ENCODE data around the gene SH3GL3. TPM values are rescaled to one million over a fixed set of nuclear protein-coding genes. Genes with fewer than 3 reads are reported as not detected.

SH3GL3 gene
- total RNA-seq, 1 donor from 2014 or later: not detected

GRCh38 chr15:83499476-83499875 lies 52.3 kb downstream of the SH3GL3 start:
- Mint-ChIP-seq H3K9me3 (peaks cover 3% of the 10 kb centered on the region), H3K4me1 (no peaks in the 10 kb centered on the region), H3K36me3 (ENCODE audit: low read depth) (no peaks in the 10 kb centered on the region), H3K27me3 (no peaks in the 10 kb centered on the region), H3K27ac (no peak overlapping the region), H3K4me3 (no peak overlapping the region)
- intact Hi-C loops (cut with micrococcal nuclease): no loop called here
- DNase-seq: no peak

- Mint-ChIP-seq H3K36me3 (ENCODE audit: low read depth) (no peaks in the 10 kb centered on the region), H3K27me3 (no peaks in the 10 kb centered on the region), H3K27ac (no peak overlapping the region), H3K4me1 (no peaks in the 10 kb centered on the region), H3K4me3 (no peak overlapping the region), H3K9me3 (no peaks in the 10 kb centered on the region)
- intact Hi-C loops (cut with micrococcal nuclease): no loop called here
- DNase-seq: no peak
Observed at GRCh38 chr15:83503595-83504364, 56.6 kb downstream of the SH3GL3 start.

GRCh38 chr15:83504365-83504764 lies 57.2 kb downstream of the SH3GL3 start:
- intact Hi-C loops (cut with micrococcal nuclease): no loop called here
- Mint-ChIP-seq H3K36me3 (ENCODE audit: low read depth) (no peaks in the 10 kb centered on the region), H3K4me3 (no peak overlapping the region), H3K9me3 (no peaks in the 10 kb centered on the region), H3K27me3 (no peaks in the 10 kb centered on the region), H3K27ac (no peak overlapping the region), H3K4me1 (no peaks in the 10 kb centered on the region)
- no peak for DNase-seq

DNA sequence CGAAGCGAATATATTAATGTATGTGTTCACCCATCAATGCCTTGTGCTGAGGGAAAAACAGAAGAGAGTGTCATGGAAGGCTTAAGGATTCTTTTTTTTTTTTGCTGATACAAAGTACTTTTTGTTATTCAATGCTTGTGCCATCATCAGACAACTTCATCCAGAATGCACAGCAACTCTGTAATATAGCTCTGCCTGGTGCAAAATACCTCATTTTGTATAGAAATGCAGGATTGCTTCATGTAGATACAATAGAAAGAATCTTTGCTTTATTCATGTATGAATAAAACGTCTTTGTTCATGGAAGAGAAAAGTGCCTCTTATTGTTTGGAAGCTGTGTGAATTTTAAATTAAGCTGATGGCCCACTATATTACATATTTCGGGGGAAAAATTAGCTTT lies 62.9 kb downstream of the SH3GL3 start:
- intact Hi-C loops (cut with micrococcal nuclease): no loop called here
- H3K27me3 Mint-ChIP-seq: peaks cover 1% of the 10 kb centered on the region
- no peak for DNase-seq
- H3K27ac Mint-ChIP-seq: no peak overlapping the region
- no peak overlapping the region for H3K4me3 Mint-ChIP-seq
- no peaks in the 10 kb centered on the region for H3K9me3 Mint-ChIP-seq
- H3K4me1 Mint-ChIP-seq: no peaks in the 10 kb centered on the region
- H3K36me3 Mint-ChIP-seq (ENCODE audit: low read depth): no peaks in the 10 kb centered on the region

GRCh38 chr15:83512459-83512858 lies 65.3 kb downstream of the SH3GL3 start:
- H3K4me3 Mint-ChIP-seq: no peak overlapping the region
- H3K27ac Mint-ChIP-seq: no peak overlapping the region
- intact Hi-C loops (cut with micrococcal nuclease): no loop called here
- H3K9me3 Mint-ChIP-seq: no peaks in the 10 kb centered on the region
- H3K4me1 Mint-ChIP-seq: no peaks in the 10 kb centered on the region
- DNase-seq: no peak
- no peaks in the 10 kb centered on the region for H3K36me3 Mint-ChIP-seq (ENCODE audit: low read depth)
- peaks cover 1% of the 10 kb centered on the region for H3K27me3 Mint-ChIP-seq

GRCh38 chr15:83514584-83514983 lies 67.4 kb downstream of the SH3GL3 start:
- intact Hi-C loops (cut with micrococcal nuclease): no loop called here
- H3K27me3 Mint-ChIP-seq: peaks cover 4% of the 10 kb centered on the region
- no peak for DNase-seq
- H3K27ac Mint-ChIP-seq: no peak overlapping the region
- H3K4me3 Mint-ChIP-seq: no peak overlapping the region
- H3K4me1 Mint-ChIP-seq: no peaks in the 10 kb centered on the region
- no peaks in the 10 kb centered on the region for H3K36me3 Mint-ChIP-seq (ENCODE audit: low read depth)
- no peaks in the 10 kb centered on the region for H3K9me3 Mint-ChIP-seq

DNA sequence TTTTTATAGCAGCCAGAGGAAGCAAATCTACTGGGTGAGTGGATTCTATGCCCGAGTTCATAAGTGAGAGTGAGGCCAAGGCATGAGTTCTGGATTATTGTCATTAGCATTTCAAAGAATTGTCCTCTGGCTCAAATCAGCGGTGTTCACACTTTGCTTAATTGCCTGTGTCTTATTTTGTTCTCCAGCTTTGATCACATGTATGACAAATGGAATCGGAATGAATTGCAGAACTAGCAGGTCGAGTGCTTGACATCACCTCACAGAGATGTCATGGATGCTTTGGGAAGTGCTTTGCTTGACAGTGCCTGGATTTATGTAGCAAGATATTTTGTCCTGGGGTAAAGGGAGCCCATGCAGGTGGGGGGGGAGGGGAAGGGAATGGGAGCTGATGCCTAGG lies 68.0 kb downstream of the SH3GL3 start:
- no peaks in the 10 kb centered on the region for H3K9me3 Mint-ChIP-seq
- H3K36me3 Mint-ChIP-seq (ENCODE audit: low read depth): no peaks in the 10 kb centered on the region
- DNase-seq: no peak
- no peaks in the 10 kb centered on the region for H3K4me1 Mint-ChIP-seq
- peaks cover 4% of the 10 kb centered on the region for H3K27me3 Mint-ChIP-seq
- no peak overlapping the region for H3K4me3 Mint-ChIP-seq
- no peak overlapping the region for H3K27ac Mint-ChIP-seq
- intact Hi-C loops (cut with micrococcal nuclease): no loop called here

- no peak overlapping the region for H3K27ac Mint-ChIP-seq
- intact Hi-C loops (cut with micrococcal nuclease): no loop called here
- no peaks in the 10 kb centered on the region for H3K4me1 Mint-ChIP-seq
- H3K4me3 Mint-ChIP-seq: no peak overlapping the region
- no peaks in the 10 kb centered on the region for H3K9me3 Mint-ChIP-seq
- peaks cover 7% of the 10 kb centered on the region for H3K27me3 Mint-ChIP-seq
- no peak for DNase-seq
- no peaks in the 10 kb centered on the region for H3K36me3 Mint-ChIP-seq (ENCODE audit: low read depth)
Observed at GRCh38 chr15:83516935-83517334, 69.8 kb downstream of the SH3GL3 start.

GRCh38 chr15:83526319-83526718 lies 79.2 kb downstream of the SH3GL3 start:
- Mint-ChIP-seq H3K9me3 (peaks cover 12% of the 10 kb centered on the region), H3K4me3 (no peak overlapping the region), H3K27me3 (peaks cover 7% of the 10 kb centered on the region), H3K4me1 (no peaks in the 10 kb centered on the region), H3K36me3 (ENCODE audit: low read depth) (no peaks in the 10 kb centered on the region), H3K27ac (no peak overlapping the region)
- intact Hi-C loops (cut with micrococcal nuclease): no loop called here
- no peak for DNase-seq

GRCh38 chr15:83533410-83533962 lies 86.3 kb downstream of the SH3GL3 start:
- Mint-ChIP-seq H3K4me1 (no peaks in the 10 kb centered on the region), H3K4me3 (no peak overlapping the region), H3K27me3 (peaks cover 2% of the 10 kb centered on the region), H3K36me3 (ENCODE audit: low read depth) (no peaks in the 10 kb centered on the region), H3K9me3 (peaks cover 5% of the 10 kb centered on the region), H3K27ac (no peak overlapping the region)
- intact Hi-C loops (cut with micrococcal nuclease): no loop called here
- DNase-seq: no peak

- intact Hi-C loops (cut with micrococcal nuclease): no loop called here
- Mint-ChIP-seq H3K36me3 (ENCODE audit: low read depth) (no peaks in the 10 kb centered on the region), H3K27ac (no peak overlapping the region), H3K27me3 (peaks cover 2% of the 10 kb centered on the region), H3K4me3 (no peak overlapping the region), H3K4me1 (no peaks in the 10 kb centered on the region), H3K9me3 (no peaks in the 10 kb centered on the region)
- DNase-seq: no peak
Observed at GRCh38 chr15:83537606-83538005, 90.5 kb downstream of the SH3GL3 start.

DNA sequence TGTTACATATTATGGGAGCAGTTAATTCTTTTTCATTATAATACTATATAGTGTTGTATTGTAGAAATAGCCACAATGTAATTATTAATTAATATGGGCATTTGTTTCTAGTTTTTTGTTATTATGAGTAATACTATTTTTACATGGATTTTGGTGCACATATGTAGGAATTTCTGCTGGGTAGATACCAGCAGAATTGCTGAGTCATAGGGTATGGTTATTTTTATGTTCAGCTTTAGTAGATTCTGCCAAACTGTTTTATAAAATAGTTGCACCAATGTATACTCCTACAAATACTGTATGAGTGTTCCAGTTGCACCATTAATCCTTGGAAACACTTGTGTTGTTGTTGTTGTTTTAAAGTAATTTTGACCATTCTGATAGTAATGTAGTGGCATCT lies 91.5 kb downstream of the SH3GL3 start:
- no peaks in the 10 kb centered on the region for H3K9me3 Mint-ChIP-seq
- no peak overlapping the region for H3K4me3 Mint-ChIP-seq
- intact Hi-C loops (cut with micrococcal nuclease): no loop called here
- no peak for DNase-seq
- H3K4me1 Mint-ChIP-seq: no peaks in the 10 kb centered on the region
- peaks cover 5% of the 10 kb centered on the region for H3K27me3 Mint-ChIP-seq
- H3K36me3 Mint-ChIP-seq (ENCODE audit: low read depth): no peaks in the 10 kb centered on the region
- no peak overlapping the region for H3K27ac Mint-ChIP-seq

- no peaks in the 10 kb centered on the region for H3K36me3 Mint-ChIP-seq (ENCODE audit: low read depth)
- no peak for DNase-seq
- H3K27me3 Mint-ChIP-seq: peaks cover 5% of the 10 kb centered on the region
- no peak overlapping the region for H3K4me3 Mint-ChIP-seq
- intact Hi-C loops (cut with micrococcal nuclease): no loop called here
- no peaks in the 10 kb centered on the region for H3K9me3 Mint-ChIP-seq
- H3K4me1 Mint-ChIP-seq: no peaks in the 10 kb centered on the region
- H3K27ac Mint-ChIP-seq: no peak overlapping the region
Observed at GRCh38 chr15:83545804-83546511, 98.8 kb downstream of the SH3GL3 start.

- no peak for DNase-seq
- H3K27ac Mint-ChIP-seq: no peak overlapping the region
- no peak overlapping the region for H3K4me3 Mint-ChIP-seq
- intact Hi-C loops (cut with micrococcal nuclease): no loop called here
- H3K4me1 Mint-ChIP-seq: no peaks in the 10 kb centered on the region
- no peaks in the 10 kb centered on the region for H3K36me3 Mint-ChIP-seq (ENCODE audit: low read depth)
- no peaks in the 10 kb centered on the region for H3K9me3 Mint-ChIP-seq
- peaks cover 7% of the 10 kb centered on the region for H3K27me3 Mint-ChIP-seq
Observed at GRCh38 chr15:83546512-83546888, 99.4 kb downstream of the SH3GL3 start.
